Measurements from ENCODE around the gene MARCO.

MARCO gene

GRCh38 chr2:118942031-118942430 is at the start of gene MARCO:
MARCO (plus strand) TSS chr2:118942194; CDS start chr2:118942301, 107 bp downstream.
- no peak for DNase-seq (ENCODE audit: low read depth)

- no peak for DNase-seq (ENCODE audit: low read depth)
Observed at GRCh38 chr2:118893100-118893499, 48.9 kb upstream of the MARCO start.

GRCh38 chr2:118902266-118903028 is 39.5 kb upstream of the MARCO start:
- DNase-seq (ENCODE audit: low read depth): no peak

GRCh38 chr2:118903029-118903351 is 39.0 kb upstream of the MARCO start:
- no peak for DNase-seq (ENCODE audit: low read depth)

- no peak for DNase-seq (ENCODE audit: low read depth)
Observed at GRCh38 chr2:118903551-118904479, 38.2 kb upstream of the MARCO start.

- no peak for DNase-seq (ENCODE audit: low read depth)
Observed at GRCh38 chr2:118905206-118905605, 36.8 kb upstream of the MARCO start.

- no peak for DNase-seq (ENCODE audit: low read depth)
Observed at GRCh38 chr2:118906186-118906585, 35.8 kb upstream of the MARCO start.

GRCh38 chr2:118907759-118908158 is 34.2 kb upstream of the MARCO start:
- no peak for DNase-seq (ENCODE audit: low read depth)

GRCh38 chr2:118909191-118909590 is 32.8 kb upstream of the MARCO start:
- DNase-seq (ENCODE audit: low read depth): no peak

- DNase-seq (ENCODE audit: low read depth): no peak
Observed at GRCh38 chr2:118911166-118911856, 30.7 kb upstream of the MARCO start.

GRCh38 chr2:118911936-118912335 is 30.1 kb upstream of the MARCO start:
- DNase-seq (ENCODE audit: low read depth): no peak

GRCh38 chr2:118913131-118913802 is 28.7 kb upstream of the MARCO start:
- DNase-seq (ENCODE audit: low read depth): no peak

- DNase-seq (ENCODE audit: low read depth): no peak
Observed at GRCh38 chr2:118913803-118914645, 28.0 kb upstream of the MARCO start.

- DNase-seq (ENCODE audit: low read depth): no peak
Observed at GRCh38 chr2:118914721-118915453, 27.1 kb upstream of the MARCO start.

GRCh38 chr2:118918017-118918416 is 24.0 kb upstream of the MARCO start:
- no peak for DNase-seq (ENCODE audit: low read depth)

GRCh38 chr2:118921646-118922045 is 20.3 kb upstream of the MARCO start:
- no peak for DNase-seq (ENCODE audit: low read depth)

- no peak for DNase-seq (ENCODE audit: low read depth)
Observed at GRCh38 chr2:118922254-118922653, 19.7 kb upstream of the MARCO start.

- DNase-seq (ENCODE audit: low read depth): no peak
Observed at GRCh38 chr2:118923371-118923770, 18.6 kb upstream of the MARCO start.

- no peak for DNase-seq (ENCODE audit: low read depth)
Observed at GRCh38 chr2:118925476-118925875, 16.5 kb upstream of the MARCO start.

GRCh38 chr2:118925981-118926380 is 16.0 kb upstream of the MARCO start:
- no peak for DNase-seq (ENCODE audit: low read depth)

Data from fibroblast of gingiva (primary cell).